ENCODE measurements around the gene PPP1R27. TPM values are rescaled to one million over a fixed set of nuclear protein-coding genes. Genes with fewer than 3 reads are reported as not detected.
"Not testable (repeated sequence)": the region's sequence is repeated elsewhere in the genome, so short reads cannot be mapped to it uniquely, and the experiment has no call there.

PPP1R27 gene
- total RNA-seq, 1 donor from 2014 or later, result not detected

DNA sequence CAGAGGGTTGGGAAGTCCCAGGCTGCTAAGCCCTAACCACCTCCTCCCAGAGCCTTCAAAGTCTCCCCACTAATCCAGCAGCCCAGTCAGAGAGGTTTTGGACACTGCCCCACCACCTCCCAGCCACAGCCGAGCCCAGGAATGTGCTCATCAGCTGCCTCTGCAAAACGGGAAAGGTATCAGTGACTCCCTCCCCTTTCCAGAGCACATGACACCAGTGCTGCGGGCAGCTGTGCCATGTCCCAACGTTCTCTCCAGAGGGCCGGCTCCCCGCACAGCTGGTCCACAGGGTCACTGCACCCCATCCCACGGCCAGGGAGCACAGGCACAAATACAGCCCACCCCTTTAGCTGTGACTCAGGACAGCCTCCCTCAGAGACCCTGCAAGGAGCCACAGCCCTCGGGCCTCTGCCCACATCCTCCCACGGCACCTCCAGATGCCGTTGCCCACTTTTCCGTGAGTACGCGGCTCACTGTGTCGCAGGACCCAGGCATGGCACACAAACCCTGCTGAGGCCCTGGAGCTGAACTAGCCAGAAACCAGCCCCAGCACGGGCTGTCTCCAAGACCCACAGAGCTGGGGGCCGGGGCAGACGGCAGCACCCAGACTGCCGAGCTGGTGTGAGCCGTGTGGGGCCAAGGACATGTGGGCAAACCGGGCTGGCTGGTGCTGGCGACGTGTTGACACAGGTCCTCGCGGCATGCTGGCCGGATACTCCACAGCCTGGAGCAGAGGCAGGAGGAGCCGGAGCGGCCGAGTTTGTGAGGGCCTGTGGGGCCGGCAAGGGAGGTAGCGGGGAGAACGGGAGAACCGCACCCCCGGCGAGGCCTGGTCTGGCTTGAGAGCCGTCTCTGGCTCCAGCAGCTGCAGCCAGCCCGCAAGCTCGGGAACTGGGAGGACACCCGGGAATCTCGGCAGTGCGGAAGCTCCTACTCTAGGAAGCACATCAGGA is 6.3 kb upstream of the PPP1R27 start:
- Mint-ChIP-seq H3K27ac (peak overlapping the region; percentile 50), H3K36me3 (peaks cover 19% of the 10 kb centered on the region), H3K4me1 (peaks cover 8% of the 10 kb centered on the region), H3K9me3 (no peaks in the 10 kb centered on the region), H3K27me3 (ENCODE audit: low read depth) (no peaks in the 10 kb centered on the region), H3K4me3 (no peak overlapping the region)
- TF ChIP-seq, protein P1, sequence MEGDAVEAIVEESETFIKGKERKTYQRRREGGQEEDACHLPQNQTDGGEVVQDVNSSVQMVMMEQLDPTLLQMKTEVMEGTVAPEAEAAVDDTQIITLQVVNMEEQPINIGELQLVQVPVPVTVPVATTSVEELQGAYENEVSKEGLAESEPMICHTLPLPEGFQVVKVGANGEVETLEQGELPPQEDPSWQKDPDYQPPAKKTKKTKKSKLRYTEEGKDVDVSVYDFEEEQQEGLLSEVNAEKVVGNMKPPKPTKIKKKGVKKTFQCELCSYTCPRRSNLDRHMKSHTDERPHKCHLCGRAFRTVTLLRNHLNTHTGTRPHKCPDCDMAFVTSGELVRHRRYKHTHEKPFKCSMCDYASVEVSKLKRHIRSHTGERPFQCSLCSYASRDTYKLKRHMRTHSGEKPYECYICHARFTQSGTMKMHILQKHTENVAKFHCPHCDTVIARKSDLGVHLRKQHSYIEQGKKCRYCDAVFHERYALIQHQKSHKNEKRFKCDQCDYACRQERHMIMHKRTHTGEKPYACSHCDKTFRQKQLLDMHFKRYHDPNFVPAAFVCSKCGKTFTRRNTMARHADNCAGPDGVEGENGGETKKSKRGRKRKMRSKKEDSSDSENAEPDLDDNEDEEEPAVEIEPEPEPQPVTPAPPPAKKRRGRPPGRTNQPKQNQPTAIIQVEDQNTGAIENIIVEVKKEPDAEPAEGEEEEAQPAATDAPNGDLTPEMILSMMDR (IDR thresholded peaks at IDR 0.05; ENCODE audit: unreplicated experiment), result no peak
- DNase-seq (ENCODE audit: low spot score in 2 of 2, unreplicated experiment in 2 of 2), result no peak

DNA sequence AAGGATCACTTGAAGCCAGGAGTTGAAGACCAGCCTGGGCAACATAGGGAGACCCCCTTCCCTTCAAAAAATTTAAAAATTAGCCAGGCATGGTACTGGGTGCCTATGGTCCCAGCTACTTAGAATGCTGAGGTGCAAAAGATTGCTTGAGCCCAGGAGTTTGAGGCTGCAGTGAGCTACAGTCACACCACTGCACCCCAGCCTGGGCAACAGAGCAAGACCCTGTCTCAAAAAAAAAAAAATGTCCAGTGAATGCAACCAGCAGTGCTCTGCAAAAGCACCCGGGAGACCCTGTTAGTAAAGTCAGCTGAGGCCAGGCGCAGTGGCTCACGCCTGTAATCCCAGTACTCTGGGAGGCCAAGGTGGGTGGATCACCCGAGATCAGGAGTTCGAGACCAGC is 5.2 kb upstream of the PPP1R27 start:
- not testable (repeated sequence) for H3K9me3 Mint-ChIP-seq; DNase-seq (ENCODE audit: low spot score in 2 of 2, unreplicated experiment in 2 of 2); H3K4me3 Mint-ChIP-seq; H3K4me1 Mint-ChIP-seq; H3K27ac Mint-ChIP-seq; H3K27me3 Mint-ChIP-seq (ENCODE audit: low read depth)
- H3K36me3 Mint-ChIP-seq, result peaks cover 14% of the 10 kb centered on the region

DNA sequence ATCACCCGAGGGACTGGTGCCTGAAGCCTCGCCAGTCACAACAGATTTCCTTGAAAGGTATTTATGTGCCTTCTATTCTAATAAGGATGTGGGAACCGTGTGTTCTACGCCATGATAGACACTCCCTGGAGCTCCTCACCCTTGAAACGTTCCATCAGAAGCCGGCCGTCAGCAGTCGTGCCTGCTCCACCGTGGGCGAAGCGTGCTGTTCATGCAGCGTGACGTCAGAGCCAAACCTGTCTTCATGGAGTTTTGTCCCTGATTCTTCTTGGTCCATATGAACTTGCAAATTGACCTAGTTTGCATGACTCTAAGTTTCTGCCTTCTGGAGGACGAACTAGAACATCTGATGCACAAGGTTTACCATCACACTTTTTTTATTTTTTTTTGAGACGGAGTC is 4.5 kb upstream of the PPP1R27 start:
- Mint-ChIP-seq H3K36me3 (peaks cover 8% of the 10 kb centered on the region), H3K4me3 (no peak overlapping the region), H3K27ac (no peak overlapping the region), H3K27me3 (ENCODE audit: low read depth) (no peaks in the 10 kb centered on the region), H3K9me3 (no peaks in the 10 kb centered on the region), H3K4me1 (peaks cover 8% of the 10 kb centered on the region)
- DNase-seq (ENCODE audit: low spot score in 2 of 2, unreplicated experiment in 2 of 2), result no peak
- TF ChIP-seq, protein P1 (IDR thresholded peaks at IDR 0.05; ENCODE audit: unreplicated experiment), result no peak

DNA sequence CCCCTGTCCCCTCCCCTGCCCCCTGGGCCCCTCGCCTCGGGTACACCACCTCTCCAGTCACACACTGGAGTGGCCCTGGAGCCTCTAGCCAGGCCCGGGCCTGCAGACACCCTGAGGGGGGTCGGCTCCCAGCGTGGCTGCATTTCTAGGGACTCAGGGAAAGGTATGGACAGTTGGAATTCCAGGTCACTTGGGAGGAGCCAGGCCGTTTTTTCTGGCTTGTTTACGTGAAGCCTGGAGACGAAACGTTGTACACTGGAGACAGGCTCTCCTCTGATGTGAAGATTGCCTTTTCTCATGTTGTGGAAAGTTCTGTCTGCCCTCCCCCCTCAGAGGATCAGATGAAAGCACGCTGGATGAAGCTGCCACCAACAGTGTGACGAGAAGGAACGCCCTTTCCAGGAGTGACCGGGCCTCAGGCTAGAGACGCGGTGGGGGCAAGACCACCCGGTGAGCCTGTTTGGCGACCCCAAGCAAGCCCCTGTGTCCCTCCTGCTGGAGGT is 4.0 kb upstream of the PPP1R27 start:
- DNase-seq (ENCODE audit: low spot score in 2 of 2, unreplicated experiment in 2 of 2), result no peak
- H3K36me3 Mint-ChIP-seq, result peaks cover 5% of the 10 kb centered on the region
- H3K4me3 Mint-ChIP-seq, result no peak overlapping the region
- no peaks in the 10 kb centered on the region for H3K9me3 Mint-ChIP-seq
- no peaks in the 10 kb centered on the region for H3K27me3 Mint-ChIP-seq (ENCODE audit: low read depth)
- H3K27ac Mint-ChIP-seq, result peak overlapping the region; percentile 85
- H3K4me1 Mint-ChIP-seq, result peaks cover 10% of the 10 kb centered on the region
- TF ChIP-seq, protein P1 (IDR thresholded peaks at IDR 0.05; ENCODE audit: unreplicated experiment), result no peak

DNA sequence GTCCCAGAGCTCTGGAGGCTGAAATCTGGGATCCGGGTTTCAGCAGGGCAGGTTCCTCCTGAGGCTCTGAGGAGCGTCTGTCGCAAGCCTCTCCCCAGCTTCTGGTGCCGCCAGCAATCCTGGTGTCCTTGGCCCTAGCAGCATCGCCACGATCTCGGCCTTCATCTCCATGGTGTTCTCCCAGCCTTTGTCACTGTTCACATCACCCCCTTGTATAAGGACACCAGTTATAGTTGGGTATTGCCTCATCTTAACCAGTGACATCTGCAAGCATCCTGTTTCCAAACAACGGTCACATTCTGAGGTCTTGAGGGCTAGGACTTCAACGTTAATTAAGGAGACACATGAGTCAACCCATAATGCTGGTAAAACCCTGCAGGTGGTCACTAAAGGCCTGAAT is 2.8 kb upstream of the PPP1R27 start:
- Mint-ChIP-seq H3K9me3 (no peaks in the 10 kb centered on the region), H3K27me3 (ENCODE audit: low read depth) (no peaks in the 10 kb centered on the region), H3K27ac (peak overlapping the region; percentile 5), H3K4me1 (peaks cover 13% of the 10 kb centered on the region), H3K36me3 (no peaks in the 10 kb centered on the region), H3K4me3 (no peak overlapping the region)
- TF ChIP-seq, protein P1 (IDR thresholded peaks at IDR 0.05; ENCODE audit: unreplicated experiment), result no peak
- no peak for DNase-seq (ENCODE audit: low spot score in 2 of 2, unreplicated experiment in 2 of 2)

Data from mesothelial cell of epicardium (in vitro differentiated cells).